HG03460 (cell line): Measurements from ENCODE around the gene C3orf22.
"Not testable (repeated sequence)": the region's sequence is repeated elsewhere in the genome, so short reads cannot be mapped to it uniquely, and the experiment has no call there.

Experiments used
- ATAC-seq: cut with Tn5 transposase; IDR thresholded peaks from one replicate; pipeline ENCODE4 v1.9.1; 2021; ENCODE audit not compliant: unreplicated experiment

C3orf22 gene

DNA sequence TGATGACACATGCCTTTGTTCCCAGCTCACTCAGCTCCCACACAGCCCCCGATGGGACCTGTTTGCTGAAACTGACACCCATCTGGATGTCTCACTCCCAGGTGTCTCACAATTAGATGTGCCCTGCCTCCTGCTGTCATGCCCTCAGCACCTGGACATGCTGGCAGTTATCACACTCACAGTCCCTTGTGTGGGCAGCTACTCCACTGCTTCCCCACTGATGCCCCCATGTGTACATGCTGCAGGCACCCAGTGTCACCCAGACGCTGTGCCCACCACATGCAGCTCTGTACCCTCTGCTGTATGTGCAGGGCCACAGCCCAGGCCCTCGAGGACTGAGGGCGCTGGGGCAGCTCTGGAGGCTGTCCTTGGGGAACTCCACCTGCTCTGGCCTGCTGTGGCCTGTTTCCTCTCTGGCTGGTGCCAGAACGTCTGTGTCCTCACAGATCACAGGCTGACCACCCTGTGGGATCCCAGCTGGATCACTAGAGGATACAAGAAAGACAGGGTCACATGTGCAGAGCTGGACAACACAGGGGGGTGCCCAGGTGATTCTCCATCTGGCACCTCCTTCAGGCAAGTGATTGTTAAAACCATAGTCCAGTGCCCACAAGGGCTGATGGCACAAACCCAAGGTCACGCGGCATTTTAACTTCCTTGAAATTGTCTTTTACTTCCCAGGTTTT lies 14.0 kb downstream of the C3orf22 start:
- ATAC-seq: no peak

DNA sequence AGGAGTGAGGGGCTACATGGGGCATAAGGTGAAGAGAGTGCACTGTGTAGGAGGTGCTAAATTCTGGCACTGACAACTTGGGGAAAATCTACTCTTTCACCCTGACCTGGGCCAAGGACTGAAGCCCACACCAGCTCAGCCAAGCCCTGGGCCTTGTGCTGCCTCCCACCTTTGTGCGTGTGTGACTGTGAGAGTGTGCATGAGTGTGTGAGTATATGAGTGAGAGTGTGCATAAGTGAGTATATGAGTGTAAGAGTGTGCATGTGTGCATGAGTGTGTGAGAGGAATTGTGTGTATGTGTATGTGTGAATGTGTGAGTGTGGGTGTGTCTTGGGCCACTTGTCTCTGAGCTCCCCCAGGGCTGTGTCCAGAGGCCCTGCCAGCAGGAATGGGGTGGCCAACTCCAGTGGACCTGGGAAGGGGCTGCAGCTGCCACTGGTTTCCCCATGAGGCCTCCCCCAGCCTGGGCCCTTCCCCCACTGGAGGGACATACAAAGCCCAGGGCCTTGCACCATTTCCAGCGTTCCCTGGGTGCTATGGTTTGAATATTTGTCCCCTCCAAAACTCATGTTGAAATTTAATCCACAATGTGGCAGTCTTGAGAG lies 15.2 kb downstream of the C3orf22 start:
- ATAC-seq: no peak

- ATAC-seq: no peak
These were observed 16.1 kb downstream of the C3orf22 start for GRCh38 chr3:126542340-126543241.

GRCh38 chr3:126541628-126542339 lies 16.9 kb downstream of the C3orf22 start:
- no peak for ATAC-seq

DNA sequence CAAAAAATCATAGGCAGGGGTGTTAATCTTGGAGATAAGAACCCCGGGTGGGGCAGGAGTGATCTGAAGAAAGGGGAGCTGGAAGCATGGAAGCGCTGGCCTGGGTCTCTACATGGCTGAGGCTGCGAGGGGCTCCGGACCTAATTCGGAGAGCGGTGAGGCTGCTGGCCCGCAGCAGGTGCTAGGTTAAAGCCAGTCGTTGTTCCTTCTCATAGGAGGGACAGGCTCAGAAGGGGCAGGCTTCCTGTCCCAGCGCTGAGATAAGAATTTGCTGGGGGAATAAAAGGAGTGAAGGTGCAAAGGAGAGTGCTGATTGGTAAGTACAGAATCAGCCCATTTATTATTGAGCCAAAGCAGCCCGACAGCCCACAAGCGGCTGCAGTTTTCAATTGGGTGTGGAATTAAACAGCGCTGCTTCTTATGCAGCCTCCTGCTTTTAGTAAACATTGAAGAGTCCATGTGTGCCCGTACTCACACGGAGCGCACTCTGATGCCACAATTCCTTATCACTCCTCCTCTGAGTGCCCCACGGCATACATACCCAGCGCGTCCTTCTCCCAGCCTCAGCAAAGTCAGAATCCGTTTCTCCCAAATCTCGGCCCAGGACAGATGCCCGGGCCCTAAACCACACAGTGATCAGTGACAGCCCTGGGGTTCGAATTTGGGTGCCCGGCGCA lies 17.6 kb downstream of the C3orf22 start:
- ATAC-seq: no peak

DNA sequence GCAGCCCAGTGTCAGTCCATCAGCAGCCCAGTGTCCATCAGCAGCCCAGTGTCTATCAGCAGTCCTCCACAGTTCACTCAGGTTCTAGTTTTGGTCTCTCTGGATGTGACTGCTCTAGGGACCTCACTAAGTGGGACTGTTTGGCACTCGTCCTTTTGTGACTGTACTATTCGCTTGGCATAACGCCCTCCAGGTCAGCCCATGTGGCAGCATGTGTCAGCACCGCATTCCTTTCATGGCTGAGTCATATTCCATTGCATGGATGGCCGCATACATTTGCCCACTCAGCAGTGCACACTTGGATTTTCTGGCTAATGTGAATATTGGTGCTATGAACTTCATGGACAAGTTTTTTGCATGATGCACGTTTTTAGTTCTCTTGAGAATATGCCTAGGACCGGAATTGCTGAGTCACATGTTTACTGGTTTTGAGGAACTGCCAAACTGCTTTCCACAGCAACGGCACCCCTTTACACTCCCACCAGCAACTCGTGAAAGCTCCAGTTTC lies 18.3 kb downstream of the C3orf22 start:
- no peak for ATAC-seq

DNA sequence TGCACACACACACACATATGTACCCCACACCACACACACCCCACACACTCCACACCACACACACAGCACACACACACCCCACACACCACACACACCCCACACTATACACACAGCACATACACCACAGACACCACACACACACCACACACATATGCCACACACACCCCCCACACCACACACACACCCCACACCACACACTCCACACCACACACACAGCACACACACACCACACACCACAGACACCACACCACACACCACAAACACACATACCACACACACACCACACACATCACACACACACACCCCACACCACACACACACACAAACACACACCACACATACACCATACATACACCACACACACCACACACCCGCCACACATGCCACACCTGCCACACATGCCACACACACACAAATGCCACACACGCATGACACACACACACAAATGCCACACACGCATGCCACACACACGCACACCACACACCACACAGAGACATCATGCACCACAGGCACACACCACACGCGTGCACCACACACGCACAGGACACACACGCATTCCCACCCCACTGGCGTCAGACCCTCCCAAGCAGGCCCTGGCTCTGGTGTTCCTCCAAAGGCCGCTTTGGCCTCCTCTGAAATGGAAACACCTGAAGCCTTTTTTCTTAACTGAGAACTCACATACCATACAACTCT lies 19.0 kb downstream of the C3orf22 start:
- no peak for ATAC-seq

GRCh38 chr3:126538966-126539365 lies 19.8 kb downstream of the C3orf22 start:
- ATAC-seq: no peak

GRCh38 chr3:126538316-126538715 lies 20.4 kb downstream of the C3orf22 start:
- no peak for ATAC-seq

GRCh38 chr3:126537730-126538281 lies 20.9 kb downstream of the C3orf22 start:
- ATAC-seq: no peak

DNA sequence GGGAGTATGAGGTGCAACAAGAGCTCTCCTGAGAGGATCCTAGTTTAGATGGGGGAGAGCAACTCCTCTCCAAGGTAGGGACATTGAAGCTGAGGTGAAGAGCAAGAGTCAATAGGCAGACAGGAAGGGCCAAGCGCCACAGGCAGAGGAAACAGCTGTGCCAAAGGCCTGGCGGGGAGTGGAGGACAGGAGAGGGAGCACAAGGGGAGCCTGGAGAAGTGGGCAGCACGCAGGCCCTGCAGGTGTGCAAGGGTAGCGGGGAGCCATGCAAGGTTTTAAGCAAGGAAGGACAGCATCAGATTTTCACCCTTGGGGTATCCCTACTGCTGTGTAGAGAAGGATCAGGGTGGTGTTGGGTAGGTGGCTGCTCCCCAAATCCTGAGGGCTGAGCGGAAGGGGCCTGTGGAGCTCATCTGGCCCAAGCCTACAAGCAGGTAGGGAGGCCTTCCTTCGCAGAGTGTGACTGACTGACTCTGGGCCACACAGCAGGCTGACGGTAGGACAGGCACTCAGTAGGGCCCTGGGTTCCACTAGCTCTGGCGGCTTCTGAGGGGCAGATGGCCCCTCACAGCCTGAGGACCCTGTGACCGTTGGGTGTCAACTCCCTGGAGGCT lies 21.5 kb downstream of the C3orf22 start:
- no peak for ATAC-seq

- ATAC-seq: no peak
These were observed 22.6 kb downstream of the C3orf22 start for GRCh38 chr3:126536126-126536525.

DNA sequence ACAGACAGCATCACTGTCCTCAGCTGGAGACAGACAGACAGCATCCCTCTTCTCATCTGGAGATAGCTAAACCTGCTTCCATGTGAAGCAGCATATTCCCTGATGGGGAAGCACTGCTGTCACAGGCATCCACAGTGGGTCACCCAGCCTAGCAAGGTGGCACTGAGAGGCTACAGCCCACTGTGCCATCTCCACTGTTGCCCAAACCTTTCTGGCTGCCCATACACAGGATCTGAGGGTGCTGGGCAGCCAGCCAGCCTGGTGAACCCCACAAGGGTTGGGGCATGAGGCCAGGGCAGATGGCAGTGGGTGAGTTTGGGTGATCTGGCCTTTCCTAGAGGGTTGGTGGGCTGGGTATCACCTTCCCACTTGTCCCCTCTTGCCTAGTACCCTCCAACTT lies 23.1 kb downstream of the C3orf22 start:
- ATAC-seq: no peak

- not testable (repeated sequence) for ATAC-seq
These were observed 24.0 kb downstream of the C3orf22 start for GRCh38 chr3:126534716-126535115.

DNA sequence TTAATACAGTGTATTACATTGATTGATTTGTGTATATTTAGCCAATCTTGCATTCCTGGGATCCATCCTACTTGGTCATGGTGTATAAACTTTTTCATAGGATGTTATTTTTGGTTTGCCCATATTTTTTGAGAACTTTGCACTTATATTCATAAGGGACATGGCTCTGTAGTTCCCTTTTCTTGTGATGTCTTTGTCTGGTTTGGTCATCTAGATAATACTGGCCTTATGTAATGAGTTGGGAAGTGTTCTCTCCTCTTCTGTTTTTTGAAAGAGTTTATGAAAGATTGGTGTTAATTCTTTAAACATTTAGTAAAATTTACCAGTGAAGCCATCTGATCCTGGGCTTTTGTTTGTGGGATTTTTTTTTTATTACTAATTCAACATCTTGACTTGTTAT lies 25.2 kb downstream of the C3orf22 start:
- no peak for ATAC-seq

- ATAC-seq: no peak
These were observed 27.7 kb downstream of the C3orf22 start for GRCh38 chr3:126531051-126531330.

GRCh38 chr3:126530171-126531050 lies 28.3 kb downstream of the C3orf22 start:
- ATAC-seq: no peak

DNA sequence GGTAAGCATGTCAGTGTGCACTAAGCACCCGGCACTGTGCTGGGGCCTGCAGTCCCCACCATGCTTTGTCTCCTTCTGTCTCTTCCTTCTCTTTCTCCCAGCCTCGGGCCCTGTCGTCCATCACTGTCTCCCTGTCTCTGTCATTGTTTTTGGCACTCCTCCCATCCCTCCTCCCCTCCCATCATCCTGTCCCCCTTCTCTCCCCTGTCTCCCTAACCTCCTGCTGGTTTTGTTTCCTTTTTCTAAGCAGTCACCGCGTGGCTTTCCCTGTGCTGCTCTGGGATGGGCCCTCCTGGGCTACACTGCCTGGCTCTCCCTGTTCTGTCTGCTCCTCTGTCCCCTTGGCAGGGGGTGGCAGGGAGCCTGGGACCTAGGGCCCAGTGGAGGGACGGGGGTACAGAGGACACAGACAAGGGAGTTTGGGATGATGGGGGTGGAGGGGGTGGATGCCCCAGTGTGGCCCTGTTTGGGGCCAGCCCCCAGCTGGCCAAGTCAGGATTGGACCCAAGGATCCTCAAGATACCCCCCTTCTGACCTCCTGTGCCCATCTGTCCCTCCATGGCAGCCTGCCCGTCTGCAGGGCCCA lies 29.1 kb downstream of the C3orf22 start:
- no peak for ATAC-seq
